Activated CD4-positive, alpha-beta T cell treated with anti-CD3 and anti-CD28 coated beads for 36 hours (primary cell): Measurements from ENCODE around the gene TMEM235. TPM values are rescaled to one million over a fixed set of nuclear protein-coding genes. Genes with fewer than 3 reads are reported as not detected.
"Not testable (repeated sequence)": the region's sequence is repeated elsewhere in the genome, so short reads cannot be mapped to it uniquely, and the experiment has no call there.

Experiments used
- ATAC-seq: fragments of 200-7000 bp; cut with Tn5 transposase; one replicate; pipeline ENCODE4 v1.10.0; 2021; ENCODE audit warnings: mild to moderate bottlenecking, moderate library complexity
- CTCF ChIA-PET: fragments of 350-600 bp; sonication (Branson Sonifier 250); formaldehyde crosslinking; loops from one replicate; lab custom pipeline; 2021; ENCODE audit warnings: antibody characterized with exemption; lab: Charles Lee
- POLR2A ChIA-PET: fragments of 350-600 bp; sonication (Branson Sonifier 250); formaldehyde crosslinking; loops from one replicate; lab custom pipeline; 2021; ENCODE audit warnings: antibody characterized with exemption, inconsistent platforms; lab: Charles Lee
- DNase-seq: peaks from one replicate; pipeline ENCODE4 v3.0.0-alpha.2; 2020
- H3K27ac Mint-ChIP-seq: one replicate; pipeline ENCODE4 v1.8.0; 2021; ENCODE audit warnings: mixed read lengths
- H3K27me3 Mint-ChIP-seq: one replicate; pipeline ENCODE4 v1.8.0; 2021; ENCODE audit warnings: mixed read lengths
- H3K36me3 Mint-ChIP-seq: one replicate; pipeline ENCODE4 v1.8.0; 2021; ENCODE audit warnings: low read depth, mixed read lengths
- H3K4me1 Mint-ChIP-seq: one replicate; pipeline ENCODE4 v1.8.0; 2021; ENCODE audit warnings: mixed read lengths
- H3K4me3 Mint-ChIP-seq: one replicate; pipeline ENCODE4 v1.8.0; 2021; ENCODE audit warnings: mild to moderate bottlenecking, moderate library complexity, mixed read lengths
- H3K9me3 Mint-ChIP-seq: one replicate; pipeline ENCODE4 v1.8.0; 2021; ENCODE audit warnings: low read depth, mixed read lengths
- intact Hi-C, 2 experiments: fragments of 100-400 bp; cut with DNase I in 1 of 2; cut with micrococcal nuclease in 1 of 2; formaldehyde crosslinking; loops; one replicate each; pipeline versions ENCODE4 v1.14.2 to v1.15.1; 2022 to 2024; cut with DNase I, micrococcal nuclease
- total RNA-seq, 2 experiments: library from RNA; stranded (reverse); gene quantifications; one replicate each; pipeline ENCODE4 v1.2.3, GENCODE V29; 2021

TMEM235 gene
- total RNA-seq, 2 experiments from 2014 or later, result not detected

DNA sequence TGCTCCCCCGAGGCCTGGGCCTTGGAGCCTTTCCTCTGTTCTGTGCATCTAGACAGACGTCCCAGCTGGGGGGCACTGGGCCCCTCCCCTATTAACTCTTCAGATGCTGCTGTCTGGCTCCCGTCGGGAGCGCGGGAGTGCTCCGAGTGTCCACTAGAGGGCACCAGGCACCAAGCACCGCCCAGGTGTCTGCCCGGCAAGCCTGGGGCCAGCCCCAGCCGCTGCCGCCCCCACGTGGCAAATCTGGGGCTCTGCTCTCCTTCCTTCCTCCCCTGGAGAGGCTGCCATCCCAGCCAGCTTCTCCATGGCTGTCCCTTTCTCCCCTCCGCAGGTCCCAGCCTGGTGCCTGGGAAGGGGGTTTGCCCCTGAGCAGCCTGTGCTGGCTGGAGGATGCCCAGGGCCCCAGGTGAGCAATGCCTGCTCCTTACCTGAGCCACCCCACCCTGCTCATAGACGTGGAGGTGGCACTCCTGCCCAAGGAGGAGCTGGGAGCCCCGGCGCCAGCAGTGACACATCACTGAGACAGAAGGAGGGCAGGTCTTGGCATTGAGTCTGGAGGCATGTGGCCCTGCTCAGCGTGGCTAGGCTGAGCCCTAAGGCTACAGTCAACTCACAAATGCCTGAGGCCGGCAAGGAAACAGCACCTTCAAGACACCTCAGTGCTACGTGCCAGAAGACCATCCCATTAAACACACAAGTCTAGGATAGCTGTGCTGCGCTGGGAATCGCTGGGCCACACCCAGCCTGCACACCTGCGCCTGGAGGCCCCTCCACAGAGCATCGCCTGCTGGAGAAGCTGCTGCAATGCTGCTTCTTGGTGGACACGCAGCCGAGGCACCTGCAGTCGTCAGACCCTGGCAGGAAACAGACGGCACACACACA is 19.7 kb downstream of the TMEM235 start:
- peak; percentile 70 for ATAC-seq
- ChIA-PET CTCF (interaction anchor here (0.5 to 4.3 kb wide), 39 partner anchors 8 to 618 kb away, joined by 3 to 24 read pairs (median 4); partner anchors contain the start of genes BIRC5, TK1 and TMEM235), POLR2A (interaction anchor here (0.6 to 1.6 kb wide), 4 partner anchors 35 to 109 kb away, joined by 3 to 6 read pairs (median 4); partner anchors contain the start of gene SOCS3)
- H3K36me3 Mint-ChIP-seq, result no peaks in the 10 kb centered on the region
- peak overlapping the region; percentile 63 for H3K27ac Mint-ChIP-seq
- intact Hi-C loops, result loop anchor here (1.0 to 5.0 kb wide), 8 partner anchors 64 to 172 kb away; partner anchors contain the start of genes AFMID (in 1 of the 2), TK1 (in 1 of the 2) and TMC8 (in 1 of the 2)
- no peaks in the 10 kb centered on the region for H3K9me3 Mint-ChIP-seq
- H3K4me1 Mint-ChIP-seq, result peaks cover 42% of the 10 kb centered on the region
- H3K4me3 Mint-ChIP-seq, result peak overlapping the region; percentile 41
- no peaks in the 10 kb centered on the region for H3K27me3 Mint-ChIP-seq
- DNase-seq, result peak; percentile 94

DNA sequence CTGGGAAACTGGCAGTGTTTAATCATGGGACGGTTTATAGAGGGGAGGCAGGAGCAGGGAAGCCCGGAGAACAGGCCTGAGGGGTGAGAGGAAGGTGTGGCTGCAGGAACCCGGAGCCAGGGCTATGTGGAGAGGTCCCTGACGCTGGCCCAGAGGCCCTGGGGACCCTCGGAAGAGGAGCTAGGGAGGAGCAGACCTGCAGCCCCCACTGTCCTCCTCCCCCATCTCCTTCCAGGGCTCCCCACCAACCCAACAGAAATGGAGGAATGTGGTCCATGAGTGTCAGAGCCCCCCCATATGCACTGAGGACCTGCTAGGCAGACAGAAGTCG is 20.3 kb downstream of the TMEM235 start:
- no peaks in the 10 kb centered on the region for H3K9me3 Mint-ChIP-seq
- no peak for DNase-seq
- ATAC-seq, result no peak
- intact Hi-C loops, result loop anchor here (1.0 to 5.0 kb wide), 8 partner anchors 64 to 171 kb away; partner anchors contain the start of genes AFMID (in 1 of the 2), TK1 (in 1 of the 2) and TMC8 (in 1 of the 2)
- H3K27ac Mint-ChIP-seq, result peak overlapping the region; percentile 63
- ChIA-PET CTCF (interaction anchor here (0.6 to 4.3 kb wide), 29 partner anchors 8 to 618 kb away, joined by 3 to 24 read pairs (median 5); partner anchors contain the start of genes BIRC5 and TK1), POLR2A (interaction anchor here (0.6 to 1.6 kb wide), 3 partner anchors 34 to 105 kb away, joined by 3 to 6 read pairs (median 4); no protein-coding TSS in a partner anchor)
- peaks cover 47% of the 10 kb centered on the region for H3K4me1 Mint-ChIP-seq
- H3K27me3 Mint-ChIP-seq, result no peaks in the 10 kb centered on the region
- H3K4me3 Mint-ChIP-seq, result peak overlapping the region; percentile 41
- no peaks in the 10 kb centered on the region for H3K36me3 Mint-ChIP-seq

DNA sequence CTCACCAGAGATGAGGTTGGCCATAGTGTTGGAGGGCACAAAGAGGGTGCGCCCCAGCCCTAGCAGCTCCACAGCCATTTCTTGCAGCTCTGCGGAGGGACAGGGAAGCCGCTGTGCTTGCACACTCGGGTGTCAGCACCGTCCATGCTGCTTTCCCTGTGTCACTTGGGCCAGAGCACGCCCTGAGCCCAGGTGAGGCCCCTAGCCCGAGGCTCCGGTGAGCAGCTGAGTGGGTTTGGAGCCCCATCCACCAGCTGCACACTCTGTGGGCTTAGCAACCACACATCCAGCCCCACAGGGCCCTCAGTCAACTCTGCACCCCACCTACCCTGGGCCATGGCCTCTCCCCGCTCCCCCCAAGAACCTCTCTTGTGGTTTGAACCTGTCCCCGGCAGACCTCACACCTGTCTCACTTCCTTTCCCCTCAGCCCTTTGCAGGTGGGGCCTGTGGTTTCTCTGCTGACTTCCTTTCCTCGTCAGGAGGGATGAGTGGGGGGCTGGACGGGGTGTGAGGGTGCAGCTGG is 20.7 kb downstream of the TMEM235 start:
- peak overlapping the region; percentile 80 for H3K27ac Mint-ChIP-seq
- intact Hi-C loops, result loop anchor here in 1 of 2 experiments (5.0 kb wide), 2 partner anchors 105 to 120 kb away; partner anchors contain the start of gene TMC8
- peak overlapping the region; percentile 41 for H3K4me3 Mint-ChIP-seq
- peaks cover 49% of the 10 kb centered on the region for H3K4me1 Mint-ChIP-seq
- CTCF ChIA-PET, result interaction anchor here (0.7 to 4.3 kb wide), 19 partner anchors 11 to 170 kb away, joined by 3 to 24 read pairs (median 5); partner anchors contain the start of genes BIRC5 and TK1
- POLR2A ChIA-PET, result interaction anchor here (0.6 to 1.6 kb wide), 2 partner anchors 34 to 104 kb away, joined by 4 to 6 read pairs; no protein-coding TSS in a partner anchor
- peak; percentile 5 for ATAC-seq
- H3K9me3 Mint-ChIP-seq, result no peaks in the 10 kb centered on the region
- no peaks in the 10 kb centered on the region for H3K27me3 Mint-ChIP-seq
- no peaks in the 10 kb centered on the region for H3K36me3 Mint-ChIP-seq
- DNase-seq, result peak; percentile 65

DNA sequence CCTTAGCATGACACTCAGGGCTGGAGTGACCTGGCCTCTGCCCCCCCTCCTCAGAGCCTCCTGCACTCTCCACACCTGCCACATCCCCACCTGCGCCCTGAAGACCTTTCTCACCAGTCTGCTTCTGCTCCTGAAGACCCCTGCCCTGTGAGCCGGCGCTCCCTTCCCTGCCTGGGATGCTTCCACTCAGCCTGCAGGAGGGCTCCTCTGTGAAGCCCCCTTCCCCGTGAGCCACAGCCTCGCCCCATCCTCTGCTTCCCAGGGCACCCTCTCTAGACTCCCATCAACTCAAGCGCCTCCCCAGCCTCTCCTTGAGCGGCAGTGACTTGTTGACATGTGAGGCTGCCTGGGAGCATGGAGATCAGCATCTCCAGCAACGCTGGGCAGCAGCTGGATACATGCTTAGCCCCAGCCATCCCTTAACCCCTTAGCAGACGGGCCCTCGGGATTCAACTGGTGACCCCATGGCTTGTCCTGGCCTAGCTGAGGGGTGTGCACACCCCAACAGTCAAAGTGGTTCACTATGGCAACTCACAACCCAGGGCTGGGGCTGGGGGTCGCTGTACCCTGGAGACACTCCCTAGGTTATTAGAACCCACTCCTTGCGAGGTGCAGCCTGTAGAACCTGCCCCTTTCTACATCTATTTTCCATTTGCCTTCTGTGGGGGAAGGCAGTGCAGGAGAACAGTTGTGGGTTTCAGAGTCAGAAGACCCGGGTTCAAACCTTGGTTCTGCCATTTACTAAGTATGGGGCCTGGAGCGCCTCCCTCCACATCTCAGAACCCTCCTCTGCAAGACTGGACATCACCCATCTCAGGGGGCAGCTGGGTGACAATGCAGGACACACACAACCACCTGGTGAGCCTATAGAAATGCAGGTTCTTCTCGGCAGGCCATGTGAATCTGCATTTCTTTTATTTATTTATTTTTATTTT is 21.5 kb downstream of the TMEM235 start:
- no peaks in the 10 kb centered on the region for H3K9me3 Mint-ChIP-seq
- intact Hi-C loops, result loop anchor here in 1 of 2 experiments (5.0 kb wide), 2 partner anchors 104 to 121 kb away; partner anchors contain the start of gene TMC8
- DNase-seq, result peak; percentile 40
- H3K27me3 Mint-ChIP-seq, result no peaks in the 10 kb centered on the region
- ChIA-PET CTCF (interaction anchor here (0.5 to 4.3 kb wide), 3 partner anchors 34 to 733 kb away, joined by 3 to 24 read pairs (median 3); no protein-coding TSS in a partner anchor), POLR2A (interaction anchor here (0.6 to 1.6 kb wide), 3 partner anchors 102 to 159 kb away, joined by 4 to 6 read pairs (median 4); no protein-coding TSS in a partner anchor)
- peaks cover 57% of the 10 kb centered on the region for H3K4me1 Mint-ChIP-seq
- peak overlapping the region; percentile 73 for H3K4me3 Mint-ChIP-seq
- H3K36me3 Mint-ChIP-seq, result no peaks in the 10 kb centered on the region
- H3K27ac Mint-ChIP-seq, result peak overlapping the region; percentile 80
- no peak for ATAC-seq

DNA sequence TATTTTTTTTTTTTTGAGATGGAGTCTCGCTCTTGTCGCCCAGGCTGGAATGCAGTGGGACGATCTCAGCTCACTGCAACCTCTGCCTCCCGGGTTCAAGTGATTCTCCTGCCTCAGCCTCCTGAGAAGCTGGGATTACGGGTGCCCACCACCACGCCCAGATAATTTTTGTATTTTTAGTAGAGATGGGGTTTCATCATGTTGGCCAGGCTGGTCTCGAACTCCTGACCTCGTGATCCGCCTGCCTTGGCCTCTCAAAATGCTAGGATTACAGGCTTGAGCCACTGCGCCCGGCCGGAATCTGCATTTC is 22.2 kb downstream of the TMEM235 start:
- H3K4me1 Mint-ChIP-seq, result peaks cover 60% of the 10 kb centered on the region
- CTCF ChIA-PET, result not testable (repeated sequence)

DNA sequence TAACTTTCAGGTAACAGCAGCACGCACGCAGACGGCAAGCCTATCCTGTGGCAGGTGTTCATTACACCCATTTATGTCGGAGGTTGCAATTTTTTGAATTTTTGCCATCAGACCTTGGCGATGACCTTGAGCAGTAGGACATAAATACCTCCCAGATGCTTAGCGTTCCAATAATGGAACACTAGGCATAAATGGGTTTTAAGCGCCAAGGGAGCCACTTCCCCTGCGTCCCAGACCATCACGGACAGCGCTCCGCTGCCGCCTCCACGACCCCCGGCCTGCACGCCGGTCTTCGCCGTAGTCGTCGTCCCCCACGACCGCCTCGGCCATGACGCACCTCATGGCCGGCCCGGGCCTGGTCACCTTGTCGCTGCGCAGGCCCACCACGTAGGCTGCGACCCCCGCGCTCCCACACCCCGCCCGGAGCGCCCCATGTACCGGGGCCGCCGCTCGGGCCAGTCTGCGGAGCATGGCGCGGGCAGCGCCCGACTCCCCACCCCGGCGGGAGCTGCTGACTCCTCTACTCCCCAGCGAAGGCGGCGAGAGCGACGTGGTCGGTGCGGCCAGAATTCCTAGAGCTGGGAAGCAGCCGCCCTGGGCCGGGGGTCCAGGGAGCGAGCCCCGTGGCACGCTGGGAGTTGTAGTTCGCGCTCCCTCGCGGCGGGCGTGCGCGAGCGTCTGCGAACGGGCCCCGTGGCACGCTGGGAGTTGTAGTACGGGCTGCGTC is 22.7 kb downstream of the TMEM235 start:
- ATAC-seq (peak; percentile 61), DNase-seq (peak; percentile 93)
- Mint-ChIP-seq H3K36me3 (no peaks in the 10 kb centered on the region), H3K27ac (peak overlapping the region; percentile 76), H3K4me1 (peaks cover 60% of the 10 kb centered on the region), H3K27me3 (no peaks in the 10 kb centered on the region), H3K9me3 (no peaks in the 10 kb centered on the region), H3K4me3 (peak overlapping the region; percentile 73)
- intact Hi-C loops, result loop anchor here (1.0 to 5.0 kb wide), 4 partner anchors 40 to 122 kb away; partner anchors contain the start of genes BIRC5 (in 2 of the 2), SOCS3 (in 1 of the 2) and TMC8 (in 1 of the 2)
- ChIA-PET CTCF (interaction anchor here (0.7 to 1.2 kb wide), 2 partner anchors 63 to 168 kb away, joined by 4 read pairs; no protein-coding TSS in a partner anchor), POLR2A (interaction anchor here (0.6 to 0.8 kb wide), 3 partner anchors 44 to 106 kb away, joined by 3 to 5 read pairs (median 4); partner anchors contain the start of gene SOCS3)

More for the DNA sequence above, 22.2 kb downstream of the TMEM235 start:
- Mint-ChIP-seq H3K4me3 (peak overlapping the region; percentile 73), H3K27ac (peak overlapping the region; percentile 76)
- not testable (repeated sequence) for ATAC-seq, H3K9me3 Mint-ChIP-seq, H3K36me3 Mint-ChIP-seq, H3K27me3 Mint-ChIP-seq, DNase-seq
- intact Hi-C loops, result loop anchor here in 1 of 2 experiments (5.0 kb wide), 2 partner anchors 104 to 121 kb away; partner anchors contain the start of gene TMC8
- POLR2A ChIA-PET, result interaction anchor here (0.6 to 0.8 kb wide), 2 partner anchors 101 to 159 kb away, joined by 4 read pairs; no protein-coding TSS in a partner anchor

DNA sequence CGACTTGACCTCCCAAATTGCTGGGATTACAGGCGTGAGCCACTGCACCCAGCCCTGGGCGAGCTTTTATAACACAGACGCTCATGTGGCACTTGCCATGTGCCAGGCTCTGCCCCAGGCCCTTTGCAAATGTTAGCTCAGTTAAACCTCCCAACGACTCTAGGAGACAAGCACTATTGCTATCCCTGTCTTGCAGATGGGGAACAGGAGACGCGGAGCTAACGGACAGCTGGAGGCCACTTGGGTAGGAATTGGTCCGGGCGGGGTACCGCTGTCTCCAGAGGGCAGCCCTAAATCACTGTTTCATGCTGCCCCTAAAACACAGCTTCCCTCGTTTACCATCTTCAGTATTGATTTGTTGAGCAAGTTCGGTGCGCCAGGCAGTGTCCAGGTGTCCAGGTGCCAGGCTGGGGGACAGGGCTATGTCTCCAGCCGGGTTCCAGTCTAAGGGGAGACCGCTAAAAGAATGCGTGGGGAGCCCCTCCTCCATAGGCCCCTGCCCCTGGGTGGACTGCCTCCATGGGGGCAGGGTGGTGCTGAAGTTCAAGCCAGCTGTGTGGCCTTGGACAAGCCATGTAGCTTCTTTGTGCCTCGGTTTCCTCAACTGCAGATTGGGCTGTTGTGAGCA is 23.7 kb downstream of the TMEM235 start:
- H3K4me3 Mint-ChIP-seq, result no peak overlapping the region
- ChIA-PET POLR2A (interaction anchor here (0.8 to 1.0 kb wide), 2 partner anchors 101 to 105 kb away, joined by 3 read pairs; partner anchors contain the start of gene SOCS3), CTCF (interaction anchor here (0.6 to 1.2 kb wide), 4 partner anchors 39 to 167 kb away, joined by 3 to 4 read pairs (median 4); no protein-coding TSS in a partner anchor)
- intact Hi-C loops, result no loop called here
- no peaks in the 10 kb centered on the region for H3K27me3 Mint-ChIP-seq
- no peak overlapping the region for H3K27ac Mint-ChIP-seq
- H3K9me3 Mint-ChIP-seq, result no peaks in the 10 kb centered on the region
- peaks cover 68% of the 10 kb centered on the region for H3K4me1 Mint-ChIP-seq
- ATAC-seq (no peak), DNase-seq (no peak)
- H3K36me3 Mint-ChIP-seq, result no peaks in the 10 kb centered on the region

DNA sequence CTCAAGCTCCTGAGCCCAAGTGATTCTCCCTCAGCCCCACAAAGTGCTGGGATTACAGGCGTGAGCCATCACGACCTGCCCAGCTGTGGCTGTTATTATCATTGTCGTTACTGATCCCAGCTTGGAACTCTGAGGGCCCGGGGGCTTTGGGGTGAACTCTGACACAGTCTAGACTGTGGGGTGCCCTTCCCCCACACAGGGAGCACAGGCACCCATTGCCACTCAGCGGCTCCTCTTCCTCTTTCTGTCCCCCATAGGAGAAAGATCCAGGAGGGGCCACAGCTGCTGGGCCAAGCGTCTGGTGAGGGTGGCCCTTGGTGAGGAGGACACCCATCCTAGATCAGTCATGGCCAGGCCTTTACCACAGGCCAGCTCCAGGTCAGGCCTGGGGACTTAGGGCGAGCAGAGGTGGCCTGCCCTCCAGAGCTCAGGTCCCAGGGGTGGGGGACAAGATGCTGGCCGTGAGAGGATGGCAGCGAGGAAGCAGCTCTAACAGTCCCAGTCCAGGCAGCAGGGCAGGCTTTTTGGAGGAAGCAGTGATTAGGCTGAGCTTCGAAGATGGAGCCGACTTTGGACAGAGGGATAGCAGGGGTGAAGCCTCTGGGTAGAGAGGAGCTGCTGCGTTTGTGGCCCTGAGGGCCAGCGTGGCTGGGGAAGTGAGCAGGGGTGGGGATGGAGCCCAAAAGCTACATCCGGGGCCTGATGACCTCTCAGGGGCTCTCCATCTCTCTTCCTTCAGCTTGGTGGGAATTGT is 24.7 kb downstream of the TMEM235 start:
- DNase-seq (no peak), ATAC-seq (no peak)
- no peak overlapping the region for H3K4me3 Mint-ChIP-seq
- no peaks in the 10 kb centered on the region for H3K36me3 Mint-ChIP-seq
- ChIA-PET POLR2A (interaction anchor here (1.2 kb wide), 1 partner anchor 100 kb away, joined by 3 read pairs; no protein-coding TSS in a partner anchor), CTCF (interaction anchor here (0.5 to 1.6 kb wide), 8 partner anchors 17 to 166 kb away, joined by 3 to 5 read pairs (median 3); no protein-coding TSS in a partner anchor)
- H3K4me1 Mint-ChIP-seq, result peaks cover 66% of the 10 kb centered on the region
- no peaks in the 10 kb centered on the region for H3K9me3 Mint-ChIP-seq
- intact Hi-C loops, result no loop called here
- peak overlapping the region; percentile 47 for H3K27ac Mint-ChIP-seq
- H3K27me3 Mint-ChIP-seq, result no peaks in the 10 kb centered on the region
